ENCODE measurements around the gene GJC2.
"Not testable (repeated sequence)": the region's sequence is repeated elsewhere in the genome, so short reads cannot be mapped to it uniquely, and the experiment has no call there.

Gene GJC2

DNA sequence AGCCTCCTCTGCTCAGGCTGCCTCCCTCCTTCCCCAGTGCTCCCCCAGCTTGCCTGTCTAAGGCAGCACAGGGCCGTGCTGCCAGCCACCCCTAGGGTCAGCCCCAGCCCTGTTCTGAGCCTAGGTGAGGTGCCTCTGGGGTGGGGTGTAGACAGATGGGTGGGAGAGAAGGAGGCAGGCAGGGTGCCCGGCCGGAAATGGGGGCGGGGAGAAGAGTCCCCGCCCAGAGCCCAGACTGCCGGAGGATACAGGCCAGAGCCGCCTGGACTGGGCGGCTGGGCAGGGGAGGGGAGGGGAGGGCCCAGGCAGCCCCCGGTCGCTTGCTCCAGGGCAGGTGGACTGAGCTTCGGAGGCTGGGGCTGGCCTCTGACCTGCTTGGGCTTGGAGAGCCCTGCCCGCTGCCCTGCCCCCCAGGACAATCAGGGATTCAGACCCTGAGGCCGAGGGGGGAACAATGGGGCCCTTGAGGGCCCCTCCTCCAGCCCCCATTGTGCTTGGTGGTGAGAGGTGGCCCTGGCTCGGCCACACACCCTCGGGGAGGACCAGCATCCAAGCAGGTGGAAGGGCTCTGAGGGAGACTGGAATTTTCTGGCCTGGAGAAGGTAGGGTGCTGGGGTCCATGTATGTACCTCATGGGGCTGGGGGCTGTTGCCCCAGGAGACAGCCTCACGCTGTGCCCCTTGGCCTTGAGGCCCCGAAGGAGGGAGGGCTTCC lies at the start of gene GJC2:
GJC2 (plus strand) TSS at position 525 of the 714 bp plus-strand sequence. CDS start 7,829 bp downstream, outside the sequence.
- DNase-seq: no peak

- no peak for DNase-seq
Measured at GRCh38 chr1:228100822-228101613, 48.7 kb upstream of the GJC2 start.

- DNase-seq: no peak
Measured at GRCh38 chr1:228101614-228101993, 48.1 kb upstream of the GJC2 start.

GRCh38 chr1:228101994-228102790 lies 47.5 kb upstream of the GJC2 start:
- peak; percentile 63 for DNase-seq

DNA sequence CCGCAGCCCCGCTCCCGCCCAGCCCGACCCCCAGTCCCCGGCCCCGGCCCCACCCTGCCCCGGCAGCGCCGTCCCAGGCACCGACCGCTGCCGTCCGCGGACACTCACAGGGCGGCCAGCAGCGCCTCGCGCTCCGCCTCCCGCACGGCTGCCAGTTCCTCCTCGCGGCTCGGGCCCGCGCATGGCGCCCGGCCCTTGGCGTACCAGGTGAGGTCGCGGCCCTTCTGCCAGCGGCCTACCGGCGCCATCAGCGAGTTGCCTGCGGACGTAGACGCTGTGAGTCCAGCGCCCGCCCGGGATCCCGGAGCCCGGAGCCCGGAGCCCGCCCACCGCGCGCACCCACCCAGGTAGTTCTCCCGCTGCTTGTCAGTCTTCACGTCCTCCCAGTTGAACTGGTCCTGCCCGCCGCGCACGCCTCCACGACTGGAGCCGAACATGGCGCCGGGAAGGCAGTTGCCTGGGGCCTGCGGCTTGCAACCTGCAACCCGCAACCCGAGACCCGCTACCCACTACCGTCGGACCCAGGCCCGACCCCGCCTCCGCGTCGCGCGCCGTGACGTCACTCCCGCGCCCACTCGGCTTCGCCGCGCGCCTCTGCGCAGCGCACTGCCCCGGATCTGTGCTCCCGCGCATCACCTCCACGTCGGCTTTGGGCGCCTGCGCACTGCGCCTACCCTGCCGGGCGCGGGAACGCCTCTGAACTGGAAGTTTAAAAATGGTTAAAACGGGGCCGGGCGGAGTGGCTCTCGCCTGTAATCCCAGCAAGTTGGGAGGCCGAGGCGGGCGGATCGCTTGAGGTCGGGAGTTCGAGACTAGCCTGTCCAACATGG lies 46.7 kb upstream of the GJC2 start, which contains the start of gene C1orf35:
C1orf35 (minus strand) TSS at position 535 of the 830 bp plus-strand sequence; CDS start at position 437, 98 bp downstream.
- peak; percentile 96 for DNase-seq

GRCh38 chr1:228104526-228105269 lies 45.0 kb upstream of the GJC2 start:
- no peak for DNase-seq

GRCh38 chr1:228105270-228105995 lies 44.3 kb upstream of the GJC2 start:
- no peak for DNase-seq

GRCh38 chr1:228105996-228106799 lies 43.5 kb upstream of the GJC2 start:
- no peak for DNase-seq

- no peak for DNase-seq
Measured at GRCh38 chr1:228106800-228107054, 43.0 kb upstream of the GJC2 start.

DNA sequence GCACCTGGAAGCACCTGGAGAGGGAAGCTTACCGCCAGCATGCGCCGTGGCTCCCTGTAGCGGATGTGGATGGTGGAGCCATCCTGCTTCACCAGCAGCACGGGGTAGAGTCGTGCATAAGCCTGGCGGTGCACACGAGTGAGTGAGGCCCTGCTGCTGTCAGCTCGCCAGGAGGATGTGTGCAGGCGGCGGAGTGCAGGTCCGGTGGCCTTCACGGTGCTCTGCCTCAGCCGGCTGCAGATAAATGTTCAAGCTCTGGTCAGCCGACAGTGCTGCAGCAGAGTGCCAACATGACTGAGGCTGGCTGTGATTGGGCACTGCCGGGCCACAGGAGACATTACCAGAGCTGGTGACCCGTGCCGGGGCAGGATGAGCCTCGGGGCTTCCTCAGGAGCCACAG lies 42.1 kb upstream of the GJC2 start:
- no peak for DNase-seq

DNA sequence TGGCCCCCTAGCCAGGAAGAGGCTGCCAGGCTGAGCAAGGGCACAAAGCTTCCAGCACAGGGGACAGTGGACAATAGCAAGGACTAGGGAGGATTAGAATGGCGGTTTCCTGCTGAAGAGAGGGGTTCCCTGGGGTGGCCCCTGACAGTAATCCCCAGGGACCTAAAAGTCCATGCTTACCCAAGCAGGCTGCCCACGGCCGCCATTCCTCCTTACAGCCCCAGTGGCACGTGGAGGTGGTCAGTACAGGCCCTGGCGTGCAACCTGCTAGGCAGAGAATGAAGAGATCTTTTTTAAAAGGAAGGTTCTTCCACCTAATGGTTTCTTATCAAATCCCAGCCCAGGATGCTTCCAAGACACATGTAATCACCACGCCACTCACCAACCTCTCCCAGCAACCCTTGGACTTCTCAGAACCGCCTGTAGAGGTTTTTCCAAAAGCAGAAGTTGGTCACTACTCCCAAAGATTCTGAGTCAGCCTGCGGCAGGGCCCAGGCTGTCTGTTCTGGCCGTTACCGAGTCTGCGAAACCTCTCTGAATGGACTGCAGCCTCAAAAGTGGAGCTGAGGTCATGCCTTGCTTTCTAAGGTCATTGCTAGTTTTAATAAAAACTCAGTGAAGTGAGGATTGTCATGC lies 41.6 kb upstream of the GJC2 start:
- DNase-seq: no peak

- no peak for DNase-seq
Measured at GRCh38 chr1:228108742-228109072, 41.0 kb upstream of the GJC2 start.

- DNase-seq: peak; percentile 98
Measured at GRCh38 chr1:228109073-228109961, 40.4 kb upstream of the GJC2 start, which contains the start of gene MRPL55. MRPL55 (minus strand) TSS chr1:228109299; CDS start chr1:228108260, 1,039 bp downstream.

DNA sequence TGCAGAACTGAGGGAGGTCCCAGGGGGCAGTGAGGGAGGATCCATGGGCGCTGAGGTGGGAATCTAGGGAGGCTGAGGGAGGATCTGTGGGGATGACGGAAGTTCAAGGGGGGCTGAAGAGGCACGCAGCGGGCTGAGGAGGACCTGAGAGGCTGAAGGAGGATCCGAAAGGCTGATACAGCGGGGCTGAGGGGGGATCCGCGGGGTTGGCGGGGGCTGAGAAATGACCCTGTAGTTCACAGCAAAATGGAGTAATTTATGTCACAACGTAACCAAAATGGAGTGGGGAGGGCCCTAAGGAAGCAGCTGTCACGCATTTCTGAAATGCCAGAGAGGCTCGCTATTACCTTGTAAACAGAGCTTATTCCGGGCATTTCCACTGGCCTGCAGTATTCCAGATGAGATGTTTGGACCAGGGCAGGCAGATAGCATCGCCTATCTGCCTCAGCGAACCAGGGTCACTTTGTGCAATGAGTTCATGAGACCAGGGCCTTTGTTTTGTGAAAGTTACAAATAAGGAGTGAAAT lies 39.7 kb upstream of the GJC2 start:
- no peak for DNase-seq

DNA sequence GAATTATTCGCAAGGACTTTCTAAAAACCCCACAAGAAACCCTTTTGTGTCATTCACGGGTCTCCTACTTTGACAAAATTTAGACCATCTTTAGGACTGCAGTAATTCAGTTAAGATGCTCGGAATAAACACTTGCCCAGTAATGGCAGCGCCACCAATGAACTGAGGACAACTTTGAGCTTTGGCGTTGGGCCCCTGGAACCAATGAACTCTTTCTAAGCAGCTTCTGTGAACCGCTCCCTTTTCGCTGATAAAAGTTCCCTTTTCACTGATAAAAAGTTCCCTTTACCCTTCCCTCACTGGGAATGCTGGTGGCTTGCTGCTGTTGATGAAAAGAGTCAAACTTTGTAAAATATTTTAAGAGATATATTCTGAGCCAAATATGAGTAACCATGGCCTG lies 39.2 kb upstream of the GJC2 start:
- DNase-seq: no peak

DNA sequence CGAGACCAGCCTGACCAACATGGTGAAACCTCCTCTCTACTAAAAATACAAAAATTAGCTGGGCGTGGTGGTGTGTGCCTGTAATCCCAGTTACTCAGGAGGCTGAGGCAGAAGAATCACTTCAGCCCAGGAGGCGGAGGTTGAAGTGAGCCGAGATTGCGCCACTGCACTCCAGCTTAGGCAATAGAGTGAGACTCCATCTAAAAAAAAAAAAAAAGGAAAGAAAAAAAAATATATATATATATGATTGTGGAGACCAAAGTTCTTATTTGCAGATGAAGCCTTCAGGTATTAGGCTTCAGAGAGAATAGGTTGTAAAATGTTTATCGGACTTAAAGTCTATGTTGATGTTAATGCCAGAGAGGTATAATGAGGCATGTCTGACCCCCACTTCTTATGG lies 38.4 kb upstream of the GJC2 start:
- DNase-seq: not testable (repeated sequence)

GRCh38 chr1:228112167-228112566 lies 37.6 kb upstream of the GJC2 start:
- DNase-seq: no peak

- DNase-seq: no peak
Measured at GRCh38 chr1:228112617-228113016, 37.1 kb upstream of the GJC2 start.

- DNase-seq: no peak
Measured at GRCh38 chr1:228114827-228115226, 34.9 kb upstream of the GJC2 start.
